SHP77 (cell line): ENCODE measurements around the gene HDGFL3.
"Not testable (repeated sequence)": the region's sequence is repeated elsewhere in the genome, so short reads cannot be mapped to it uniquely, and the experiment has no call there.

Experiments used
- DNase-seq, 2 experiments: peaks; one replicate each; lab custom pipeline; 2025; lab: John Stamatoyannopoulos, UW

The HDGFL3 gene

GRCh38 chr15:83194528-83194927 lies 13.1 kb downstream of the HDGFL3 start:
- no peak for DNase-seq

- DNase-seq = no peak
Measured at GRCh38 chr15:83193721-83194120, 13.9 kb downstream of the HDGFL3 start.

- no peak for DNase-seq
Measured at GRCh38 chr15:83192742-83193141, 14.9 kb downstream of the HDGFL3 start.

- DNase-seq = no peak
Measured at GRCh38 chr15:83190450-83190849, 17.2 kb downstream of the HDGFL3 start.

GRCh38 chr15:83185561-83185960 lies 22.1 kb downstream of the HDGFL3 start:
- DNase-seq = no peak

- DNase-seq = no peak
Measured at GRCh38 chr15:83178869-83179325, 28.7 kb downstream of the HDGFL3 start.

- no peak for DNase-seq
Measured at GRCh38 chr15:83178390-83178789, 29.2 kb downstream of the HDGFL3 start.

GRCh38 chr15:83174891-83175290 lies 32.7 kb downstream of the HDGFL3 start:
- DNase-seq = no peak

- no peak for DNase-seq
Measured at GRCh38 chr15:83170474-83171165, 37.0 kb downstream of the HDGFL3 start.

GRCh38 chr15:83169576-83169975 lies 38.0 kb downstream of the HDGFL3 start:
- DNase-seq = not testable (repeated sequence)

- no peak for DNase-seq
Measured at GRCh38 chr15:83166830-83167229, 40.8 kb downstream of the HDGFL3 start.

- DNase-seq = no peak
Measured at GRCh38 chr15:83166218-83166617, 41.4 kb downstream of the HDGFL3 start.

- DNase-seq = no peak
Measured at GRCh38 chr15:83164771-83165404, 42.7 kb downstream of the HDGFL3 start.

GRCh38 chr15:83164111-83164770 lies 43.4 kb downstream of the HDGFL3 start:
- no peak for DNase-seq

- DNase-seq = no peak
Measured at GRCh38 chr15:83163032-83163431, 44.6 kb downstream of the HDGFL3 start.

- DNase-seq = no peak
Measured at GRCh38 chr15:83160741-83161140, 46.9 kb downstream of the HDGFL3 start.

GRCh38 chr15:83158393-83158792 lies 49.2 kb downstream of the HDGFL3 start:
- no peak for DNase-seq

GRCh38 chr15:83155942-83156341 lies 51.7 kb downstream of the HDGFL3 start:
- no peak for DNase-seq

- DNase-seq = no peak
Measured at GRCh38 chr15:83153288-83153687, 54.3 kb downstream of the HDGFL3 start.

- no peak for DNase-seq
Measured at GRCh38 chr15:83144771-83145170, 62.9 kb downstream of the HDGFL3 start.

- DNase-seq = not testable (repeated sequence)
Measured at GRCh38 chr15:83142151-83142550, 65.5 kb downstream of the HDGFL3 start.

GRCh38 chr15:83132861-83133523 lies 74.6 kb downstream of the HDGFL3 start:
- no peak for DNase-seq

- DNase-seq = no peak
Measured at GRCh38 chr15:83129791-83130190, 77.8 kb downstream of the HDGFL3 start.
